Glomerular visceral epithelial cell (primary cell): ENCODE measurements around the gene C2orf76.
A peak's percentile ranks its signal among the peaks of the same experiment; 100 is the strongest.

ENCODE experiments used
- DNase-seq: peaks from one replicate; pipeline ENCODE4 v3.0.0-alpha.2; 2016; ENCODE audit errors: extremely low spot score

C2orf76 gene

DNA sequence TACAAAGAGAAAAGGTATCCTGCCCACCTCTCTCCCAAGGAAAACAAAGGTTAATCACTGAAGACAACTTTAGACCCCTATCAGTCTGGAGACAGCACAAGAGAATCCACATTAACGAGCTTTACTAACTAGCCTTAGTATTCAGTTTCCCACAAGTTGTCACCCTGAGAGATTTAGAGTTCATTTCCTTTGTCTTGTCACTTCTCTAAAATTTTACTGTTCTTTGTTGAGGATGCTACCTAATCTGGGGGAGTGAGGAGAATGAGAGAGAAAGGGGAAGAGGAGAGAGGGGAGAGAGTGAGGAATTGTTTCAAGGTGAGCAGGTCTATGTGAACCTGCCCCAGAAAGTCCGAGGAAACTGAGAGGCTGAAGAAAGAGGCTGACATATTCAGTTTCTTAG is 28.4 kb downstream of the C2orf76 start:
- no peak for DNase-seq

DNA sequence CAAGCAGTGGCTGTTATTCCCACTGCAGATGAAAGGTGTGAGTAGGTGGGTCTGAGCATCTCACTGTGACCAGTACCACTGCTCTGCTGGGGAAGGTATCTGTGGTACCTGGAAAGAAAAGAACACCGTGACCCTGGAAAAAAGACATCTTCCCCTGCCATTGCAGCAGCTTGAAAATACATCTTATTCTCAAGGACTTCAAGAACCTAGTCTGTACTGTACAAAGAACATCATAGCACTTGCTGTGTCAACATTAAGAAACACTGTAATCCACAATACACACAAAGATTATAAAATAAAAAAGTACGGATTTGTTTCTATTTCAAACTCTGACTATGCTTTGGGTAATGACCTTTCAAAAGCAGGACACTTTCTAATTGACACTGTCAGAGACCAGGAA is 28.9 kb downstream of the C2orf76 start:
- no peak for DNase-seq

DNA sequence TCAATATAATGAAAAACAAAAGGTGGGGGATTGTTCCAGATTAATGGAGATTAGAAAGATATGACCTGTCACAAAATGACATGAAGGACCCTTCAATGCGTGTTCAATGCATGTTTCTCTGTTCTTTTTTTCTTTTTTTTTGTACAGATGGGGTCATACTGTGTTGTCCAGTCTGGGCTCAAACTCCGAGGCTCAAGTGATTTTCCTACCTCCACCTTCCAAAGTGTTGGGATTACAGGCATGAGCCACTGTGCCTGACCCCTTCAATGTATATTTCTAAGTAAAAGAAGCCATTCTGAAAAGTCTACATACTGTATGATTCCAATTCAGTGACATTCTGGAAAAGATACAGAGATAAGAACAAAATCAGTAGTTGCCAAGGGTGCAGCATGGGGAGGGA is 32.8 kb downstream of the C2orf76 start:
- no peak for DNase-seq

DNA sequence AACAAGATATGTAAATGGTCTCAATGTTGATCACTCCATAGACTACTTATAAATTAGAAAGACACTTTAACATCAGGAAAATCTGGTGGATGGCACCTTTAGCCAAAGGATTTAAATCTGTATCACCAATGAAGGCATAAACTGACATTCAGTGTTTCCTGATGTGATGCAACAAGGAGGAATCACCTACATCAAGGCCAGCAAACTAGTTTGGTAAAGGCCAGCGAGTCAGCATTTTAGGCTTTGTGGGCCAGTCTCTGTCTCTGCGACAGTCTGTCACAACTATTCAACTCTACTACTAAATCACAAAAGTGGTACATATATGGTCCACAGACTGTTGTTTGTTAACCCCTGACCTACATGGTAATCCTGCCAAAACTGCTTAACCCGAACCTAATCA is 33.3 kb downstream of the C2orf76 start:
- no peak for DNase-seq

DNA sequence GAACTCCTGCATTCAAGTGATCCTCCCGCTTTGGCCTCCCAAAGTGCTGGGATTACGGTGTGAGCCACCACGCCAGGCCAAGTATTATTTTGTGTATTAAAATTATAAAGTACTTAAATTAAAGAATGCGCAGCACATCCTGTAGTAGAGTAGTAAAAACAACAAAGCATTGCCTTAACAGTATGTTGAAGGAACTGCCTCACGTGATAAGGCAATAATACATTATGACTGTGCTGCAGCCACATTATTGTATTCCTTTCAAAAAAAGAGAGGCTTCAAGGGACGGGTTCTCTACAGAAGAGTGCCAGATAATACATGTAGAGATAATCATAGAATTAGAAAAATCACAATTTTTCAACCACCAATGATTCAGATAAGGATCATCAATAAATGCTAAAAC is 33.7 kb downstream of the C2orf76 start:
- no peak for DNase-seq

DNA sequence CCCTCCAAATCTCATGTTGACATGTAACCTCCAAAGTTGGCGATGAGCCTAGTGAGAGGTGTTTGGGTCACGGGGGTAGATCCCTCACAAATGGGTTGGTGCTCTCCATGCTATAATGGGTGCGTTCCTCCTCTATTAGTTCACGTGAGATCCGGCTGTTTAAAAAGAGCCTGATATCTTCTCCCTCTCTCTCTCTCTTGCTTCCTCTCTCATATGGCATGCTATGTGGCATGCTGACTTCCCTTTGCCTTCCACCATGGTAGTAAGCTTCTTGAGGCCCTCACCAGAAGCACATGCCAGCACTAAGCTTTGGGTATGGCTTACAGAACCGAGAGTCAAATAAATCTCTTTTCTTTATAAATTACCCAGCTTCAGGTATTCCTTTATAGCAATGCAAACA is 39.2 kb downstream of the C2orf76 start:
- no peak for DNase-seq

DNA sequence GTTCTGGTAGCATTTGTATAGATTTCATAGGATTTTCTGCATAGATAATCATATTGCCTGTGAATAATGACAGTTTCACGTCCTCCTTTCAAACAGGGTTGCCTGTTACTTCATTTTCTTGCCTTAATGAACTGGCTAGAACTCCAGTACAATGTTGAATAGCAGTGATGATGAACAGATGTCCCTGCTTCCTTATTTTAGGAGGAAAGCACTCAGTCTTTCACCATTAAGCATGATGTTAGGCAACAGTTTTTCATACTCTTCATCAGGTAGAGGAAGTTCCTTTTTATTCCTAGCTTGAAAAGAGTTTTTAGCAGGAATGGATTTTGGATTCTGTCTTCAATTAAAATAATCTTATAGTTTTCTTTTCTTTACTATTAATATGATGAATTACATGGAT is 39.7 kb downstream of the C2orf76 start:
- no peak for DNase-seq

DNA sequence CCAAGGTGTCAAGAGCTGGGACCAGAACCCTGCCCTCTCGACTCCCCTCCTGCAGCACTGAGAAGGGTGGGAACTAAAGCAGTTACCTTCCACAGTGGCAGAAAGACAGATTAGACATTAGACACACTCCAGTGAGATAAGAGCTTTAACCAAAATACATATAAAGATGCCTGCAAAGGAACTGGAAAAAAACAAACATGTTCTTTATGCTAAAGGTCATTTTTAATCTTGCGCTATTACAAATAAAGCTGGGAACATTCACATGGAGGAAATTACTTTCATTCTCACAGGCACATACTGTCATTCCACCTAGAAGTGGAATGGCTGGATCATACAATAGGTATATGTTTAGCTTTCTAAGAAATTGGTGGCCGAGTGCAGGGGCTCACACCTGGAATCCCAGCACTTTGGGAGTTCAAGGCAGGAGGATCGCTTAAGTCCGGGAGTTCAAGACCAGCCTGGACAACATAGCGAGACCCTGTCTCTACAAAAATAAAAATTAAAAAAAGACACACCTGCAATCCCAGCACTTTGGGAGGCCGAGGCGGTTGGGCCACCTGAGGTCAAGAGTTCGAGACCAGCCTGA is 41.9 kb downstream of the C2orf76 start:
- DNase-seq, result no peak

DNA sequence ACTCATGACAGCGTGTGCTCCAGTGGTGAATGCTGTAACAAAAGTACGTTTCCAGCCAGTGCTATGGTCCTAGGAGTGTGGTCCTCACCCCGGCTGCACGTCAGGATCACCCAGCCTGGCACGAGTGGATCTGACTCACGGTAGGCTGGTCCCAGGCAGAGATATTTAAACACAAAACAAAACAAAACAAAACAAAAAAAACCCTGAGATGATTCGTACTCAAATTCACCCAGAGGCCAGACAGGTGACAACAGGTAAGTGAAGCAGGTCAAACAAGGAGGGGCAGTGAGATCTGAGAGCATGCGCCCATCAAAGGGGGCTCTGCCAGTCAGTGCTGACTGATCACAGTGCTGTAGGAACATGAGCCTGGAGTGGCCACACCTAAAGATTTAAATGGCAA is 43.2 kb downstream of the C2orf76 start:
- DNase-seq, result no peak

DNA sequence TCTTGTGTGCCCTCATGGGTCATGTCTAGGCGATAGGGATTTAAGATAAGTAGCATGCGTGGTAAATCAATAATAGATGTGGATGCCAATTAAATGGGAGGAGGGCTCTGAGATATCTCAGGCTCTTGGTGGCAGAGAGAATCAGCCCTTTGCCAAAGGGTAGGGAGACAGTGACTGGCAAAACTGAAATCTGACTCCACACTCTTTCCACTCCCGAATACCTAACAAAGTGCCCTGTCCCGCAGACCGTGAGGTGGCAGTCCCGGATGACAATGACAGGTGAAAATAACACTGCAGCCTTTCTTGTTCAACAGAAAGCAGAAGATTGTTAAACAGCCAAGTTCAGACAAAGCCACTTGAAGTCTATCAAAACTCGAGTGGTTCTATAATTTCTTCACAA is 47.0 kb downstream of the C2orf76 start:
- DNase-seq, result no peak

DNA sequence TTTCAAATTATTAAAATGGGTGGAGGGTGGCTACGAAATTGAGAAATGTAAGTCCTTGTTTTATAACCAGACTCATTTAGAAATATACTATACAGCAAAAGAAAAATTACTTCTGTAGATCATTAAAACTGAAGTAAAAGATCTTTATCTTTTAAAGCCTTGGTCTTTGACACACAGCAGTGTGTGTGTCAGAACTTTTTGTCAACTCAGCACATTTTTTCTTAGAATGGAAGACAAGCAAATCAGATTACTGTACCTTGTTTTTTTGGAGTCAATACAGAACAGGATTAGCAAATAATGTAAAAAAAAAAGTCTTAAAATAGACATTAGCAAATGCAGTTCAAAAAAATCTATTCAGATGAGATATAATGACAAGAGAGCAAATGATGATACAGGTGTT is 49.1 kb downstream of the C2orf76 start:
- no peak for DNase-seq

DNA sequence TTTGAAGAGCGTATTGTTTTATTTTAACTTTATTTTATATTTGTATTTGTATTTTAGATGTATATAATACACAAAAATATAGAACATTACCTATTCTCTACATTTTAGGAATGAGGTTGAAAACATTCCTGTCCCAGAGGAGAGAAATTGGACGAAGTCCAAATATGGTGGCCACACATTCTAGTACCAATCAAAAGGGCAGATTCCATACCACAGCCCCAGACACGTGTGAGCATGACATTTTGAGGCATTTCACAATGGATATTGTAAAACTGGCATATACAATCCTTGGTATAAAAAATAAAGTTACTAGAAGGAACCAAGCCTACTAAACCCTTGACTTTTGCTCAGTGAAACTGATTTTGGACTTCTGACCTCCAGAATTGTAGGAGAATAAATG is 50.6 kb downstream of the C2orf76 start:
- no peak for DNase-seq

DNA sequence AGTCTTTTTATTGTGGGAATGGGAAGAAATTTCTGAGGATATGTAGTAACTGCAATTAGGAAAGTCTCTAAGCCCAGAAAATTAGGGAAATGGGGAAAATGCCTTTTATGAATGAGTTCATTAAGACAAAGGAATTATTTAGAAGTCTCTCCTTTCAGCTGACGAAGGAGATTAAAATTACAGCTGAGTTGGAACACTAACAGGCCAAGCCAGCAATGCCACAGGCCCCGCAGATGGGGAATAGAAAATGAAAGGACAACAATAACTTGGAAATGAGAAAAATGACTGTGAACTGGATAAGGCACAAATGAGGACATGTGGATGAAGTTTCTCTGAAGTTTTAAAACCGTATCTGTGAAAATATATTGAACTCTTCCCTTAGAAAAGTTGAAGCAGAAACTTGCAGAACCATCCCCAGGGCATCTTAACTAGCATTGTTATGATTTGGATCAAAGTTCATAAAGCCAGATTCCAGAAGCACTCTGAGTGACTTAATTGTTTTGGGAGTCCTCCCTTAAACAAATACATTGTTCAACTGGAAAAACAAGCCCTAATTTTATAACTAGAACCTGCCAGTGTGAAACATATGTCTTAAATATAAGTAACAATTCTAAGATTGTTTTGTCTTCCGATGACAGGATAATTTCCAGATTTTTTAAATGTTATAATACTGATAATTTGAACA is 51.3 kb downstream of the C2orf76 start:
- DNase-seq, result no peak

DNA sequence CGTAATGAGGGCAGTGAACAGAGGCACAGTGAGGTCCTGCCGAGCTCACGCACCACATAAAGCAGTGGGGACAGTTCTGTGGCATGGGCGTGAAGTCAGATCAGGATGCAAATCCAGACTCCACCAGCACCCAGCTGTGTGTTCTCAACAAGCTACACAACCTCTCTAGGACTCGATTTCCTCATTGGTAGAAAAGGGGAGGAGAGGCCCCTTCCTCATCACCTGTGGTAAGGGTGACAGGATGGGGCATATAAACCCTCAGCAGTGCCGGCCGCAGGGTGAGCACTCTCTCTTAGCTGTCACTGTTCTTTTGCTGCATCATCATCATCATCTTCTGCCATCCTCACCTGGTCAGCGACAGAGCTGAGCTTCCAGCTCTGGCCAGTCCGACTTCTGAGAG is 54.8 kb downstream of the C2orf76 start:
- no peak for DNase-seq

DNA sequence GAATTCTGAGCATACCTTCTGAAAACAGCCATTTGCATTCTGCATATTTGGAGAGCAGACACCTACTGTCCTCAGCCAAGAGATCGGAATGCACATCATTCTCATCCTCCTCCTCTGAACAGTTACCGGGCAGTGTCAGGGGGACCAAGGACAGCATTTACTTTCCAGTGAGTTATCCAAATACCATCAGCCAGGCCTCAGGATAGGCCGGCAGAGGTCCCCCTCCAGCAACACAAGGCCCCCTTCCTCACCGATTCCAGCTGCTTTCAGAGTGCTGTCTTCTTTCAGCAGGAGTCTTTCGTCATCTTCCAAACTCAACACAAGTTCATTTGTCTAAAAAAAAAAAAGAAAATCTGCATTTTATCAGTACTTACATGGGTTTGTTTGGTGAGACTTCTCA is 55.3 kb downstream of the C2orf76 start:
- no peak for DNase-seq

DNA sequence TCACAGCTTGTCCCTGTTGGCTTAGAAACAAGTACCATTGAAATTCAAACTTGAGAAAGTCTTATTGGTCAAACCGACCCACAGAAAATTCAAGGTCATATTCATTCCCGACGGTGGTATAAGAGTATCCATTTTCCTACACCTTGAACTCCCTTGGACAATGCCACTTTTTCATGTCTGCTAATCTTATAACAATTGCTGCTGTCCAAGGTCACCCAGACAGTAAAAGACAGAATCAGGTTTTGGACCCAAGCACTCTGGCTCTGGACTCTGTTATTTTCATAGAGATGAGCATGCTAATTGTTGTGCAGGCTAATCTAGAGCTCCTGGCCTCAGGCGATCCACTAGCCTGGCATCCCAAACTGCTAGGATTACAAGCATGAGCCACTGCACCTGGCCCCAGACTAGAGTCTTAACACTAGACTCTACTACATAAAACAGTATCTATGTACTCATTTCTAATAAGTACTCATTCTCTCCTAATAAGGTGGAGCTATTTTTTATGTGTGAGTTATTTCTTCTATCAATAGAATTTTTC is 57.8 kb downstream of the C2orf76 start:
- DNase-seq, result no peak

DNA sequence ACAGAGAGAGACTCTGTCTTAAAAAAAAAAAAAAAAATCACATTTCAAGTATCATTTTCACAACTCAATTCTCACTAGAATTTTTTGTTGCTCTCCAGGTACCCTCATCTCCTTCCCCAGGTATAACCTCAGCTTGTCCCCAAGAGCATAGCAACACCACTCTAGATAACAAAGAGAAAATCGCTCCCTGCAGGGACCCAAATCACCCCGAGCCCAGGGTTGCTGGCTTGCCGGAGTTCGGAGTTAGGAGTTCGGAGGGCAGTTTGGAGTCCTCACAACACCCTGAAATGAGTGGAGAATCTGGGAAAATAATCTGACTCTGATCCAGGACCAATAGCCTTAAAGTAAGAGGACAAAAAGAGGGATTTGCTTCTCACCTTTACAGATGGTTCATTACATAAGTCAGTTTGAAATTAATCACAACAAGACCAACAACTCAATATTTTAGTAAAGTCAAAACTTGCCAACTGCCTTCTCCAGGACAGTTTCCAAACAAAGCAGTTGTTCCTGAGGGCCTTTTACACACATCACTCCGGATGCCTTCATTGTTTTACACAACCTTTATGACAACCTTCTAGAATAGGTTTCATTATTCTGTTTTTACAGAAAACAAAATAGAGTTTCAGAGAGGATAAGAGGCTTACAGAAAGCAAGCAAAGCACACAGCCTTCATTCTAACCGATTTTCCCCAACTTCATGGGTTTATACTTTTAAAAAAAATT is 59.1 kb downstream of the C2orf76 start:
- DNase-seq, result no peak

DNA sequence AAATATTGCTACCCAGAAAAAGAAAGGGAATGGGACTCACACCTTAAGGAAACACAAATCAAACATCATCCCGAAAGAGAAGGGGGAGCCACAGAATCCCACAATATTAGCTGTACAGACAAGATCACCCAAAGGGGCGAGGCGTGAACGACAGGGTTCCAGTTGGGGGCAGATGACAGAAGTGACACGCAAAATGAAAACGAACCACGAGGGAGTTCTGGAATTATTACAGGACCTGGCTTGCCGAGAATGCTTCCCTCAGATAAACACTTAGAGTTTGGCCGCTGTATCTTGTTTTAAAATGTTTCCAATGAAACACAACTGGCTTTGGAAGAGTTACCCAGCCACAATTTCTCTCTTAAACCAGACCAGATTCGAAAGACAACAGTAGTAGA is 60.4 kb downstream of the C2orf76 start:
- DNase-seq, result no peak

DNA sequence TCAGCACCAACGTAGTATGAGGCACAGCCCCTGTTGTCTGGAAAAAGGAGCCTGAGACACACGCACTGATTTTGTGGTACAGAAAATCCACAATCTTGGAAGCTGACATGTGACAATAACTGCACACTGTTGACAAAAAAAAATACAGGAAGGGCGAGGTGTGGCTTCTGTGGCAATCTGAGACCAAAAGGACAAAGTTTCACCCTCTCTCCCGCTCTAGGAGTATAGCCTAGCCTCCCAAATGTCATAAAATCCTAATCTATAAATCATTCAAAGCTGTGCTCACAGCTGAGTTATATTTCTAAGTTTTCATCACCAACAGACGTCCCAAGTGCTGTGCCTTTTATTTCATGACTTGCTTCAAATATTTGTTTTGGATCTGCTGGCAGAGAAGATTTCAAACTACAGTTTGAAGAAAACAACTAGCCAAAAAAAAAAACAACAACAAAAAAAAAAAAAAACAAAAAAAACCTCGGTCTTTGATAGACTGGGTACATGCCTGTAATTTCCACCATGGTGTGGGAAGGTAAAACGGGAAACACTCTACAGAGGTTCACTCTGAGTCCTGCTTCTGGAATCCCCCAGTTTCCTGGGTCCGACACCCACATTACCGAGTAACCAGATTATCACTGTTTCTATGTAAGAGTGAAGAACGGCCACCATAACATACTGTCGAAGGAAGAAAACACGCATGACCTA is 61.0 kb downstream of the C2orf76 start:
- no peak for DNase-seq

DNA sequence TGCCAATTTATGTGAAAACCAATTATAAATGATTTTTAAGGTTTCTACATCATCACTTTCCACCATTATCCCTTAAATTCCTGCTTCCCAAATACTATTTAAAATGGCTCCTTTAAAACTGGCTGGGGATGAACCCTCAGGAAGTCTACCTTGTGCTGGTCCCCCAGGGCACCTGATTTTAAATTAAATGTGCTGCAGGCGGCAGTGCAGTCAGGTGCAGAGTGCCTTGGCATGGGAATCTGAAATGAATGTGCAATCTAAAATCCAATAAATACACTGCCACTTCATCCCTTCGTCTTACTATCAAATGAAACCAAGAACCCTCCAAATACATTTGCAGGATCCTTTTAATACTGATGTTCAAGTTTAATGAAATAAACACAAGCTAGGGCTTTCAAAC is 61.8 kb downstream of the C2orf76 start:
- no peak for DNase-seq

DNA sequence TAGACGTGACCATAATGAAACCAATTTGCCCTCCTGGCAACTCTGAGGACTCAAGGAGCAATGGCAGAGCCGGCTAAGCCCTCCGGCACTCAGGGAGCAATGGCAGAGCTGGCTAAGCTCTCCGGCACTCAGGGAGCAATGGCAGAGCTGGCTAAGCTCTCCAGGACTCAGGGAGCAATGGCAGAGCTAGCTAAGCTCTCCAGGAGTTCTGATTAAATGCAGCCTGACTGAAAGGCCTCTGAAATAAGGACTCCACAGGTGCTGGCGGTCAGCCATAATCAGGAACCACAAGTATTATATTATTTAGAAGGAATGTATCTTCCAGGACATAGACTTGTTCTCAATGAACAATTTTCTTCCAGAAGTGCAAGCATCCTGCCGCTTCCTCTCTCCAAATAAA is 65.2 kb downstream of the C2orf76 start:
- DNase-seq, result peak; percentile 58

DNA sequence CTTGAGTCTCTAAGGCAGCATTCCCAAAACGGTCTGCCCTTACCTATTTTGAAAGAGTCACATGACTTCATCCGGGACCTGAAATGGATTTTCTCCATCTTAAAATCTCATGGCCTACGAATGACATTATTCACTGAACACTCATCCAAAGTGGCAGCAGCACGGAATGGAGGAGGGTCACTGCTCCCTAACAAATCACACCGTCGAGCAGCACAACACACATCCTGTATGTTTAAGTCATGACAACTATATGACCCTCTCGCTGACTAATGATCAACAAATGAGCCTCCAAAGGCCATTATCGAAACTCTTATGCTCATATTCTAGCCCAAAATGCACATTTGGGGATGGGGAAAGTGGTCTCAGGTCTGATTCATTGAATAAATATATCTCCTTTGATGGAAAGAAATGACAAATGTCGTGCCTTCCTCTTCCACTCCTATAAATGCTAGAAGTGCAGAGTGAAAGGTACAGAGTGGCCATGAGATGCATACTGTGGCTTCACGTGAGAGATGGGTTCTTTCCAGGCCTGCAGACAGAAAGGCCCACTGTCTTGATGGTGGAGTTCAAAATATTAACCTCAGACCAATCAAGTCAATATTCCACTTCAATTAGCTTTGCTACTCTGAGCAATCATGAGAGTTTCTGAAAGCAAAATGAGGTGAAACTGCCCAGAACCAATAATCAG is 70.8 kb downstream of the C2orf76 start:
- DNase-seq, result no peak
